NCI-H345 treated with DMSO at 0.1 percent for 48 hours (cell line): Measurements from ENCODE around the gene PRC1.
"Not testable (repeated sequence)": the region's sequence is repeated elsewhere in the genome, so short reads cannot be mapped to it uniquely, and the experiment has no call there.

Source experiments
- DNase-seq: peaks from one replicate; lab custom pipeline; 2025; ENCODE audit not compliant: unreplicated experiment; lab: John Stamatoyannopoulos, UW

PRC1 gene

GRCh38 chr15:90934949-90935751 lies 59.2 kb downstream of the PRC1 start, which contains the start of gene UNC45A:
TSS of gene UNC45A (plus strand) at chr15:90935285. CDS start at chr15:90935325, 40 bp downstream.
- DNase-seq: peak; percentile 59

- DNase-seq: peak; percentile 57
Observed at GRCh38 chr15:90934256-90934948, 59.9 kb downstream of the PRC1 start.

GRCh38 chr15:90933301-90933700 lies 61.0 kb downstream of the PRC1 start:
- DNase-seq: no peak

GRCh38 chr15:90932660-90932991 lies 61.7 kb downstream of the PRC1 start:
- no peak for DNase-seq

- peak; percentile 66 for DNase-seq
Observed at GRCh38 chr15:90931828-90932659, 62.3 kb downstream of the PRC1 start, which contains the start of gene HDDC3. TSS of gene HDDC3 (minus strand) at chr15:90932549. CDS start at chr15:90932540, 9 bp downstream.

- DNase-seq: no peak
Observed at GRCh38 chr15:90931575-90931827, 62.8 kb downstream of the PRC1 start.

GRCh38 chr15:90930861-90931574 lies 63.3 kb downstream of the PRC1 start:
- no peak for DNase-seq

- DNase-seq: no peak
Observed at GRCh38 chr15:90929246-90930019, 64.9 kb downstream of the PRC1 start.

GRCh38 chr15:90928106-90928505 lies 66.2 kb downstream of the PRC1 start:
- DNase-seq: not testable (repeated sequence)

- not testable (repeated sequence) for DNase-seq
Observed at GRCh38 chr15:90926766-90927165, 67.6 kb downstream of the PRC1 start.

GRCh38 chr15:90924375-90924774 lies 70.0 kb downstream of the PRC1 start:
- no peak for DNase-seq

GRCh38 chr15:90922712-90923322 lies 71.5 kb downstream of the PRC1 start:
- DNase-seq: not testable (repeated sequence)

GRCh38 chr15:90921887-90922286 lies 72.4 kb downstream of the PRC1 start:
- no peak for DNase-seq

- DNase-seq: no peak
Observed at GRCh38 chr15:90918835-90919234, 75.5 kb downstream of the PRC1 start.

- DNase-seq: no peak
Observed at GRCh38 chr15:90918034-90918788, 76.1 kb downstream of the PRC1 start.

GRCh38 chr15:90917569-90917968 lies 76.8 kb downstream of the PRC1 start:
- no peak for DNase-seq

- DNase-seq: no peak
Observed at GRCh38 chr15:90916461-90916860, 77.9 kb downstream of the PRC1 start.
